Mesenchymal stem cell (in vitro differentiated cells and primary cell): ENCODE data around the gene VGF.

Experiments used
- DNase-seq: peaks from one replicate; pipeline ENCODE4 v3.0.0-alpha.2; 2013
- H2AFZ ChIP-seq: one replicate; pipeline ENCODE4 v1.6.1; 2013; ENCODE audit warnings: low read depth, mild to moderate bottlenecking, control low read depth, inconsistent platforms, low read length, moderate library complexity
- H2AK5ac ChIP-seq: 2 replicates; pipeline ENCODE4 v1.6.1; 2013; ENCODE audit warnings: low read length, moderate library complexity, mild to moderate bottlenecking, inconsistent platforms; ENCODE audit not compliant: severe bottlenecking
- H2BK120ac ChIP-seq: one replicate; pipeline ENCODE4 v1.6.1; 2013; ENCODE audit warnings: low read depth, mild to moderate bottlenecking, inconsistent platforms, low read length, moderate library complexity
- H2BK12ac ChIP-seq, 2 experiments: one replicate each; pipeline ENCODE4 v1.6.1; 2013; ENCODE audit warnings: inconsistent platforms in 2 of 2, low read length in 2 of 2, mild to moderate bottlenecking in 2 of 2, moderate library complexity in 2 of 2, control low read depth in 1 of 2
- H2BK15ac ChIP-seq: one replicate; pipeline ENCODE4 v1.6.1; 2013; ENCODE audit warnings: mild to moderate bottlenecking, low read depth, inconsistent platforms; ENCODE audit not compliant: poor library complexity, severe bottlenecking
- H2BK5ac ChIP-seq: 2 replicates; pipeline ENCODE4 v1.6.1; 2013; ENCODE audit warnings: low read depth, mild to moderate bottlenecking, low read length, control low read depth, inconsistent platforms; ENCODE audit not compliant: poor library complexity, severe bottlenecking
- H3K14ac ChIP-seq, 2 experiments: one replicate each; pipeline ENCODE4 v1.6.1; 2013; ENCODE audit warnings: inconsistent platforms in 2 of 2, low read length in 2 of 2, control low read depth in 1 of 2, mild to moderate bottlenecking in 1 of 2, moderate library complexity in 1 of 2
- H3K18ac ChIP-seq, 2 experiments: one replicate each; pipeline ENCODE4 v1.6.1; 2013; ENCODE audit warnings: inconsistent platforms in 2 of 2, low read length in 2 of 2, control low read depth in 1 of 2, low read depth in 1 of 2, mild to moderate bottlenecking in 1 of 2
- H3K23ac ChIP-seq, 2 experiments: one replicate each; pipeline ENCODE4 v1.6.1; 2013; ENCODE audit warnings: inconsistent platforms in 2 of 2, low read length in 2 of 2, mild to moderate bottlenecking in 2 of 2, moderate library complexity in 2 of 2, control low read depth in 1 of 2
- H3K27ac ChIP-seq: 2 replicates; pipeline ENCODE4 v1.5.1; 2013; ENCODE audit warnings: mild to moderate bottlenecking, moderate library complexity, low read length, control low read depth, inconsistent platforms; ENCODE audit not compliant: poor library complexity, severe bottlenecking
- H3K27me3 ChIP-seq, 2 experiments: 2 replicates each; pipeline versions ENCODE4 v1.6.1 to v1.7.0; 2013; ENCODE audit warnings: low read length in 2 of 2, mild to moderate bottlenecking in 2 of 2, moderate library complexity in 2 of 2, control low read depth in 1 of 2, inconsistent platforms in 1 of 2; ENCODE audit not compliant: control insufficient read depth in 1 of 2, insufficient read depth in 1 of 2
- H3K36me3 ChIP-seq, 2 experiments: 2 replicates each; pipeline versions ENCODE4 v1.6.1 to v1.7.0; 2013; ENCODE audit warnings: low read length in 2 of 2, control low read depth in 1 of 2, inconsistent platforms in 1 of 2, low read depth in 1 of 2, mild to moderate bottlenecking in 1 of 2; ENCODE audit not compliant: insufficient read depth in 2 of 2, control insufficient read depth in 1 of 2
- H3K4ac ChIP-seq, 2 experiments: one replicate each; pipeline ENCODE4 v1.6.1; 2013; ENCODE audit warnings: inconsistent platforms in 2 of 2, low read length in 2 of 2, mild to moderate bottlenecking in 2 of 2, moderate library complexity in 2 of 2, control low read depth in 1 of 2, low read depth in 1 of 2
- H3K4me1 ChIP-seq: 2 replicates; pipeline ENCODE4 v1.6.1; 2013; ENCODE audit warnings: low read depth, low read length, control low read depth; ENCODE audit not compliant: control insufficient read depth, insufficient read depth
- H3K4me2 ChIP-seq: 2 replicates; pipeline ENCODE4 v1.6.1; 2013; ENCODE audit warnings: low read length, mild to moderate bottlenecking, inconsistent platforms; ENCODE audit not compliant: poor library complexity, severe bottlenecking
- H3K4me3 ChIP-seq, 2 experiments: 2 replicates each; pipeline versions ENCODE4 v1.5.1 to v1.7.0; 2013; ENCODE audit warnings: low read length in 2 of 2, mild to moderate bottlenecking in 2 of 2, control low read depth in 1 of 2, low read depth in 1 of 2; ENCODE audit not compliant: insufficient read depth in 1 of 2
- H3K79me1 ChIP-seq: replicated peaks from 2 replicates; pipeline ENCODE4 v1.6.1; 2013; ENCODE audit warnings: mild to moderate bottlenecking, control low read depth, low read length, inconsistent platforms; ENCODE audit not compliant: poor library complexity, severe bottlenecking
- H3K9ac ChIP-seq: 2 replicates; pipeline ENCODE4 v1.7.0; 2013; ENCODE audit warnings: mild to moderate bottlenecking, low read length, moderate library complexity
- H3K9me3 ChIP-seq: 2 replicates; pipeline ENCODE4 v1.7.0; 2013; ENCODE audit warnings: mild to moderate bottlenecking, low read length; ENCODE audit not compliant: control insufficient read depth
- H4K8ac ChIP-seq: one replicate; pipeline ENCODE4 v1.6.1; 2013; ENCODE audit warnings: inconsistent platforms, mild to moderate bottlenecking, low read length, moderate library complexity
- H4K91ac ChIP-seq: one replicate; pipeline ENCODE4 v1.6.1; 2013; ENCODE audit warnings: mild to moderate bottlenecking, low read length, inconsistent platforms
- WGBS: methylation state at CpG from one replicate; pipeline ENCODE4 v1.1.7; 2013; ENCODE audit warnings: mixed read lengths; 5-methylcytosine and 5-hydroxymethylcytosine counted together

The VGF gene

GRCh38 chr7:101186194-101186593, 20.8 kb upstream of the VGF start:
- Histone ChIP-seq H4K8ac (no peak overlapping the region), H2BK120ac (no peak overlapping the region), H2AFZ (no peak overlapping the region), H3K4me1 (peaks cover 1% of the 10 kb centered on the region), H2BK5ac (no peak overlapping the region), H2BK12ac (no peak overlapping the region), H3K36me3 (no peaks in the 10 kb centered on the region), H3K4me3 (no peak overlapping the region), H3K79me1 (no peaks in the 10 kb centered on the region), H3K4ac (no peak overlapping the region), H3K9me3 (no peaks in the 10 kb centered on the region), H3K18ac (no peak overlapping the region), H3K27me3 (peaks cover 7 to 8% of the 10 kb centered on the region in 2 experiments), H3K9ac (no peak overlapping the region), H2AK5ac (no peak overlapping the region), H3K14ac (no peak overlapping the region), H4K91ac (no peak overlapping the region), H3K27ac (no peak overlapping the region), H2BK15ac (no peak overlapping the region), H3K23ac (no peak overlapping the region), H3K4me2 (no peak overlapping the region)
- no peak for DNase-seq
- 71% methylated on average over 6 of the region's 6 CpGs for WGBS

- H3K9ac ChIP-seq, result no peak overlapping the region
- 56% methylated on average over 5 of the region's 5 CpGs for WGBS
- no peaks in the 10 kb centered on the region for H3K9me3 ChIP-seq
- H3K4ac ChIP-seq, result no peak overlapping the region
- no peak overlapping the region for H4K8ac ChIP-seq
- no peaks in the 10 kb centered on the region for H3K36me3 ChIP-seq
- H2AK5ac ChIP-seq, result no peak overlapping the region
- H3K4me1 ChIP-seq, result peaks cover 1% of the 10 kb centered on the region
- H3K4me2 ChIP-seq, result no peak overlapping the region
- peak; percentile 48 for DNase-seq
- H2AFZ ChIP-seq, result no peak overlapping the region
- no peak overlapping the region for H2BK12ac ChIP-seq
- H3K79me1 ChIP-seq, result no peaks in the 10 kb centered on the region
- no peak overlapping the region for H2BK120ac ChIP-seq
- H2BK15ac ChIP-seq, result no peak overlapping the region
- no peak overlapping the region for H3K14ac ChIP-seq
- H3K4me3 ChIP-seq, result no peak overlapping the region
- H4K91ac ChIP-seq, result no peak overlapping the region
- no peak overlapping the region for H3K27ac ChIP-seq
- H2BK5ac ChIP-seq, result no peak overlapping the region
- no peak overlapping the region for H3K23ac ChIP-seq
- peaks cover 15 to 16% of the 10 kb centered on the region in 2 experiments for H3K27me3 ChIP-seq
- H3K18ac ChIP-seq, result no peak overlapping the region
These were observed 20.0 kb upstream of the VGF start for GRCh38 chr7:101185258-101185839.

GRCh38 chr7:101180130-101180755, 14.9 kb upstream of the VGF start, which contains the start of gene NAT16:
NAT16 (minus strand) TSS chr7:101180293; CDS start chr7:101174807, 5,486 bp downstream.
- peaks cover 0 to 4% of the 10 kb centered on the region in 2 experiments for H3K36me3 ChIP-seq
- H3K9me3 ChIP-seq, result no peaks in the 10 kb centered on the region

GRCh38 chr7:101179713-101180112, 14.3 kb upstream of the VGF start:
- H3K23ac ChIP-seq, result no peak overlapping the region
- no peak overlapping the region for H3K27ac ChIP-seq
- H4K91ac ChIP-seq, result no peak overlapping the region
- 2% methylated on average over 23 of the region's 27 CpGs for WGBS
- no peak overlapping the region for H3K4me3 ChIP-seq
- peak overlapping the region; percentile 6 for H2BK15ac ChIP-seq
- DNase-seq, result no peak
- no peak overlapping the region for H3K4ac ChIP-seq
- H2BK120ac ChIP-seq, result no peak overlapping the region
- no peak overlapping the region for H2BK5ac ChIP-seq
- no peaks in the 10 kb centered on the region for H3K9me3 ChIP-seq
- H2AFZ ChIP-seq, result no peak overlapping the region
- no peak overlapping the region for H3K14ac ChIP-seq
- H4K8ac ChIP-seq, result no peak overlapping the region
- H2BK12ac ChIP-seq, result no peak overlapping the region
- H3K4me1 ChIP-seq, result peaks cover 13% of the 10 kb centered on the region
- no peaks in the 10 kb centered on the region for H3K79me1 ChIP-seq
- peaks cover 62 to 65% of the 10 kb centered on the region in 2 experiments for H3K27me3 ChIP-seq
- no peak overlapping the region for H2AK5ac ChIP-seq
- peaks cover 0 to 4% of the 10 kb centered on the region in 2 experiments for H3K36me3 ChIP-seq
- no peak overlapping the region for H3K9ac ChIP-seq
- peak overlapping the region; percentile 15 for H3K4me2 ChIP-seq
- no peak overlapping the region for H3K18ac ChIP-seq

More at GRCh38 chr7:101180130-101180755, 14.9 kb upstream of the VGF start, which contains the start of gene NAT16:
- Histone ChIP-seq H2AK5ac (no peak within 1 kb of the TSS), H3K14ac (peak within 1 kb of the TSS in 1 of 2 experiments; percentile 14), H3K79me1 (no peaks in the 10 kb centered on the region), H3K4me1 (peaks cover 13% of the 10 kb centered on the region), H3K18ac (no peak within 1 kb of the TSS), H3K23ac (peak within 1 kb of the TSS in 1 of 2 experiments; percentile 62), H3K4me2 (peak within 1 kb of the TSS; percentile 44), H2BK120ac (no peak within 1 kb of the TSS), H3K4me3 (peak within 1 kb of the TSS in 1 of 2 experiments; percentile 22), H3K9ac (no peak within 1 kb of the TSS), H3K27ac (no peak within 1 kb of the TSS), H2BK12ac (no peak within 1 kb of the TSS), H2BK15ac (peak within 1 kb of the TSS; percentile 6), H2BK5ac (no peak within 1 kb of the TSS), H4K91ac (no peak within 1 kb of the TSS), H3K27me3 (peaks cover 57 to 61% of the 10 kb centered on the region in 2 experiments), H2AFZ (no peak within 1 kb of the TSS), H4K8ac (no peak within 1 kb of the TSS), H3K4ac (no peak within 1 kb of the TSS)
- no peak for DNase-seq
- 5% methylated on average over 21 of the region's 56 CpGs for WGBS
